Right lobe of liver (tissue), 6 donors: ENCODE data around the gene HOXB5. TPM values are rescaled to one million over a fixed set of nuclear protein-coding genes. Genes with fewer than 3 reads are reported as not detected.
A peak's percentile ranks its signal among the peaks of the same experiment; 100 is the strongest.

Source experiments
- ATAC-seq, 4 donors: fragments of 200-7000 bp; cut with Tn5 transposase; one replicate each; pipeline ENCODE4 v1.9.1; 2020; ENCODE audit warnings: mild to moderate bottlenecking in 4 of 4, moderate library complexity in 4 of 4
- DNase-seq, 3 donors: peaks; one replicate each; pipeline ENCODE4 v3.0.0-alpha.2; 2020
- H3K27ac ChIP-seq, 3 donors: fragments of 200-600 bp; one replicate each; pipeline ENCODE4 v1.8.0; 2022
- H3K27me3 ChIP-seq, 2 donors: fragments of 200-600 bp; one replicate each; pipeline ENCODE4 v1.8.0; 2022
- H3K36me3 ChIP-seq, 4 donors: fragments of 200-600 bp; sonication (generic) in 1 of 4; one replicate each; pipeline versions ENCODE4 v1.5.1 to v1.8.0; 2017 to 2022; ENCODE audit warnings: control low read depth in 1 of 4
- H3K4me1 ChIP-seq, 4 donors: fragments of 200-600 bp; sonication (generic) in 1 of 4; one replicate each; pipeline versions ENCODE4 v1.5.1 to v1.8.0; 2017 to 2022; ENCODE audit warnings: control low read depth in 1 of 4
- H3K4me3 ChIP-seq, 3 donors: fragments of 200-600 bp; one replicate each; pipeline ENCODE4 v1.8.0; 2022
- H3K9me3 ChIP-seq, 4 donors: fragments of 200-600 bp; sonication (generic) in 1 of 4; one replicate each; pipeline versions ENCODE4 v1.5.1 to v1.8.0; 2017 to 2022; ENCODE audit warnings: control low read depth in 1 of 4
- CTCF ChIP-seq, 4 donors: fragments of 200-600 bp in 3 of 4; fragments of 450-650 bp in 1 of 4; IDR thresholded peaks; one replicate each; pipeline versions ENCODE4 v1.5.1 to v1.8.0; 2016 to 2022; ENCODE audit warnings: antibody characterized with exemption in 4 of 4, mild to moderate bottlenecking in 2 of 4
- POLR2A ChIP-seq: fragments of 450-650 bp; IDR thresholded peaks from one replicate; pipeline ENCODE4 v1.6.1; 2017; ENCODE audit warnings: antibody characterized with exemption, mild to moderate bottlenecking
- WGBS: methylation state at CpG from one replicate; pipeline ENCODE4 v1.1.6; 2018; ENCODE audit warnings: low coverage, low lambda C conversion rate; ENCODE audit not compliant: insufficient coverage; ENCODE audit errors: missing lambda C conversion rate; 5-methylcytosine and 5-hydroxymethylcytosine counted together
- intact Hi-C, 2 donors: fragments of 100-400 bp; cut with DNase I; formaldehyde crosslinking; loops; one replicate each; pipeline versions ENCODE4 v1.11.2 to v1.14.1; 2022
- total RNA-seq, 6 experiments: library from RNA; depleted of rRNA in 2 of 6; stranded (reverse); fragments of >200 nt in 2 of 6; fragmentation: NEBNext Ultra II Directional in 3 of 6; extraction: Animal tissue kit (Norgen Biotek cat#: 25700) in 3 of 6; gene quantifications; one replicate each; pipeline versions ENCODE4 v1.1.0 to v1.2.4, GENCODE V29; 2016 to 2023
- donor health status: DM: no; HTN: yes; CAD: no.
- donor health status: DM: no; HTN: no; CAD: no.
- donor health status: DM: no; HTN: no; CAD: no.
- donor health status: DM: no; HTN: yes; CAD: no.
- donor health status: DM: no; HTN: yes; CAD: no.

HOXB5 gene
- total RNA-seq, 6 experiments from 2014 or later, result 0.11 to 0.29 (median 0.19) TPM; not detected in 1

GRCh38 chr17:48544349-48545021 is 49.1 kb downstream of the HOXB5 start:
- peaks cover 0 to 11% of the 10 kb centered on the region in 2 donors for H3K27me3 ChIP-seq
- H3K36me3 ChIP-seq, result no peaks in the 10 kb centered on the region
- ATAC-seq, result peak; percentile 42 to 62 (median 55)
- H3K4me1 ChIP-seq, result peaks cover 0 to 6% (median 0%) of the 10 kb centered on the region in 4 donors
- 8% methylated on average over 30 of the region's 38 CpGs for WGBS
- TF ChIP-seq POLR2A (no peak), CTCF (IDR thresholded peaks at IDR 0.05) (no peak)
- peak; percentile 75 to 77 (median 76) for DNase-seq
- intact Hi-C loops, result no loop called here
- H3K9me3 ChIP-seq, result no peaks in the 10 kb centered on the region
- peak overlapping the region; percentile 42 to 56 (median 45) for H3K4me3 ChIP-seq
- peak overlapping the region; percentile 64 to 78 (median 75) for H3K27ac ChIP-seq

GRCh38 chr17:48543854-48544348 is 49.7 kb downstream of the HOXB5 start:
- WGBS, result under 1% methylated on average over 17 of the region's 20 CpGs
- DNase-seq (no peak), ATAC-seq (peak; percentile 14 to 23 (median 18))
- Histone ChIP-seq H3K27me3 (peaks cover 0 to 11% of the 10 kb centered on the region in 2 donors), H3K27ac (peak overlapping the region; percentile 64 to 78 (median 75)), H3K4me1 (peaks cover 0 to 6% (median 0%) of the 10 kb centered on the region in 4 donors), H3K9me3 (no peaks in the 10 kb centered on the region), H3K4me3 (peak overlapping the region; percentile 42 to 56 (median 45)), H3K36me3 (no peaks in the 10 kb centered on the region)
- TF ChIP-seq CTCF (IDR thresholded peaks at IDR 0.05), result no peak
- TF ChIP-seq POLR2A, result no peak
- intact Hi-C loops, result no loop called here

- ATAC-seq, result peak; percentile 33 to 55 (median 48)
- no peaks in the 10 kb centered on the region for H3K36me3 ChIP-seq
- 3% methylated on average over 6 of the region's 72 CpGs for WGBS
- peaks cover 0 to 6% (median 0%) of the 10 kb centered on the region in 4 donors for H3K4me1 ChIP-seq
- H3K9me3 ChIP-seq, result no peaks in the 10 kb centered on the region
- peaks cover 0 to 11% of the 10 kb centered on the region in 2 donors for H3K27me3 ChIP-seq
- TF ChIP-seq CTCF (IDR thresholded peaks at IDR 0.05) (peak in 2 of 4 donors; percentile 6 to 11), POLR2A (no peak)
- H3K4me3 ChIP-seq, result peak overlapping the region; percentile 42 to 56 (median 45)
- intact Hi-C loops, result no loop called here
- DNase-seq, result peak in 1 of 3 donors; percentile 56
- H3K27ac ChIP-seq, result peak overlapping the region; percentile 64 to 78 (median 75)
Measured at GRCh38 chr17:48543107-48543853, 50.3 kb downstream of the HOXB5 start.

- ATAC-seq (no peak), DNase-seq (no peak)
- Histone ChIP-seq H3K4me1 (peaks cover 0 to 4% (median 0%) of the 10 kb centered on the region in 4 donors), H3K4me3 (peak overlapping the region; percentile 42 to 56 (median 45)), H3K27me3 (peaks cover 0 to 11% of the 10 kb centered on the region in 2 donors), H3K27ac (peak overlapping the region; percentile 64 to 78 (median 75)), H3K9me3 (no peaks in the 10 kb centered on the region), H3K36me3 (no peaks in the 10 kb centered on the region)
- intact Hi-C loops, result no loop called here
- TF ChIP-seq CTCF (IDR thresholded peaks at IDR 0.05), result no peak
- TF ChIP-seq POLR2A, result no peak
- 1% methylated on average over 12 of the region's 12 CpGs for WGBS
Measured at GRCh38 chr17:48542698-48543106, 50.9 kb downstream of the HOXB5 start.
